A673 (cell line): ENCODE results near the gene SPINK9. TPM values are rescaled to one million over a fixed set of nuclear protein-coding genes. Genes with fewer than 3 reads are reported as not detected.

Experiments
- BruUV-seq: library from RNA; stranded (reverse); fragments of 400-500 nt; replicated peaks from 2 replicates; lab custom pipeline; 2021; lab: Mats Ljungman, UMichigan
- CTCF ChIA-PET: fragments of 300-600 bp; sonication (Branson Sonifier 250); formaldehyde crosslinking; loops from one replicate; lab custom pipeline; 2022; ENCODE audit warnings: antibody characterized with exemption; lab: Charles Lee
- POLR2A ChIA-PET: fragments of 300-600 bp; sonication (Branson Sonifier 250); formaldehyde crosslinking; loops from one replicate; lab custom pipeline; 2022; ENCODE audit warnings: antibody characterized with exemption; ENCODE audit not compliant: low non-redundant PET; lab: Charles Lee
- DNase-seq: peaks from one replicate; pipeline ENCODE4 v3.0.0-alpha.2; 2015; ENCODE audit warnings: low spot score
- H3K27ac ChIP-seq: fragments of 200-600 bp; sonication (generic); 2 replicates; pipeline ENCODE4 v1.5.1; 2016; ENCODE audit warnings: mixed run types, low read depth, mild to moderate bottlenecking, mixed read lengths, antibody characterized with exemption, low read length; ENCODE audit not compliant: poor library complexity, severe bottlenecking
- H3K27me3 ChIP-seq: fragments of 200-600 bp; sonication (generic); replicated peaks from 2 replicates; pipeline ENCODE4 v1.6.1; 2017; ENCODE audit warnings: mixed run types, low read depth, mild to moderate bottlenecking, mixed read lengths, antibody characterized with exemption, low read length; ENCODE audit not compliant: insufficient read depth, poor library complexity
- H3K36me3 ChIP-seq: fragments of 200-600 bp; sonication (generic); 2 replicates; pipeline ENCODE4 v1.6.1; 2016; ENCODE audit warnings: mixed run types, mild to moderate bottlenecking, mixed read lengths, antibody characterized with exemption, low read length; ENCODE audit not compliant: insufficient read depth, poor library complexity, severe bottlenecking
- H3K4me1 ChIP-seq: fragments of 200-600 bp; sonication (generic); 2 replicates; pipeline ENCODE4 v1.6.1; 2017; ENCODE audit warnings: mixed run types, mild to moderate bottlenecking, mixed read lengths, antibody characterized with exemption, low read length; ENCODE audit not compliant: insufficient read depth, poor library complexity, severe bottlenecking
- H3K4me3 ChIP-seq: fragments of 200-600 bp; sonication (generic); 2 replicates; pipeline ENCODE4 v1.5.1; 2016; ENCODE audit warnings: low read depth, mixed run types, mild to moderate bottlenecking, mixed read lengths, low read length; ENCODE audit not compliant: poor library complexity, severe bottlenecking
- H3K9me3 ChIP-seq: fragments of 200-600 bp; sonication (generic); 2 replicates; pipeline ENCODE4 v1.6.1; 2016; ENCODE audit warnings: mixed run types, low read depth, mild to moderate bottlenecking, mixed read lengths, antibody characterized with exemption, low read length; ENCODE audit not compliant: poor library complexity, severe bottlenecking
- EZH2 ChIP-seq: fragments of 200-600 bp; sonication (generic); IDR thresholded peaks from 2 replicates; pipeline ENCODE4 v1.6.1; 2017; ENCODE audit warnings: borderline replicate concordance, low read depth, mild to moderate bottlenecking, mixed read lengths, antibody characterized with exemption, low read length; ENCODE audit not compliant: poor library complexity, severe bottlenecking
- intact Hi-C: fragments of 100-400 bp; cut with micrococcal nuclease; formaldehyde crosslinking; loops from one replicate; pipeline ENCODE4 v1.10.0; 2022; ENCODE audit not compliant: unreplicated experiment
- total RNA-seq: library from RNA; stranded (reverse); gene quantifications from 2 replicates; pipeline ENCODE4 v1.2.3, GENCODE V29; 2021
- TF ChIP-seq, protein P1 (sequence below): fragments of 300-800, 200-600 bp; sonication (generic); conservative IDR thresholded peaks from 2 replicates; pipeline ENCODE4 v1.5.1; 2017; ENCODE audit warnings: low read depth, mild to moderate bottlenecking, antibody characterized with exemption, low read length, moderate library complexity, mixed read lengths

SPINK9 gene
- total RNA-seq, 1 experiment from 2014 or later = not detected

DNA sequence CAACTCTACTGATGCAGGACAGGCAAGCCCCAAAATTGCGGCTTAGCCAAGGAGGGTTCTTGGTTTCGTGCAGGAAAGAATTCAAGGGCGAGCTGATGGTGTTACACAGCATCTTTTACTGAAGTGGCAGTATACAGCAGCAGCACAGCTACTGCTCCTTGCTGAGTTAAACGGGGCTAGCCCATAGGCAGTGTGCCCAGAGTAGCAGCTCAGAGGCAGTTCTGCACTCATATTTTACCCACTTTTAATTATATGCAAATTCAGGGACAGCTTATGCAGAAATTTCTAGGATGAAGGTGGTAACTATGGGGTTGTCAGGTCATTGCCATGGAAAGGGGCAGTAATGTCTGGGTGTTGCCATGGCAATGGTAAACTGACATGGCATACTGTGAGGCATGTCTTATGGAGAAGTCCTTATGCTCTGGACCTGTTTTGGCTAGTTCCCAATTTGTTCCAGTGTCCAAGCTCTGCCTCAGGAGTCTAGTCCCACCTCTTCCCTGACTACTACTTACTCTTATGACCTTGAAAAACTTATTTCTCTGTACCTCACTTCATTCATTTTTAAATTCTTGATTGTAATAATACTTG is 2.0 kb upstream of the SPINK9 start:
- no TSS peak for BruUV-seq
- no peak overlapping the region for H3K27ac ChIP-seq
- H3K9me3 ChIP-seq = no peaks in the 10 kb centered on the region
- POLR2A ChIA-PET = no interaction called here
- no peaks in the 10 kb centered on the region for H3K36me3 ChIP-seq
- TF ChIP-seq, protein P1, sequence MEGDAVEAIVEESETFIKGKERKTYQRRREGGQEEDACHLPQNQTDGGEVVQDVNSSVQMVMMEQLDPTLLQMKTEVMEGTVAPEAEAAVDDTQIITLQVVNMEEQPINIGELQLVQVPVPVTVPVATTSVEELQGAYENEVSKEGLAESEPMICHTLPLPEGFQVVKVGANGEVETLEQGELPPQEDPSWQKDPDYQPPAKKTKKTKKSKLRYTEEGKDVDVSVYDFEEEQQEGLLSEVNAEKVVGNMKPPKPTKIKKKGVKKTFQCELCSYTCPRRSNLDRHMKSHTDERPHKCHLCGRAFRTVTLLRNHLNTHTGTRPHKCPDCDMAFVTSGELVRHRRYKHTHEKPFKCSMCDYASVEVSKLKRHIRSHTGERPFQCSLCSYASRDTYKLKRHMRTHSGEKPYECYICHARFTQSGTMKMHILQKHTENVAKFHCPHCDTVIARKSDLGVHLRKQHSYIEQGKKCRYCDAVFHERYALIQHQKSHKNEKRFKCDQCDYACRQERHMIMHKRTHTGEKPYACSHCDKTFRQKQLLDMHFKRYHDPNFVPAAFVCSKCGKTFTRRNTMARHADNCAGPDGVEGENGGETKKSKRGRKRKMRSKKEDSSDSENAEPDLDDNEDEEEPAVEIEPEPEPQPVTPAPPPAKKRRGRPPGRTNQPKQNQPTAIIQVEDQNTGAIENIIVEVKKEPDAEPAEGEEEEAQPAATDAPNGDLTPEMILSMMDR = no peak
- no peak for TF ChIP-seq EZH2
- no peak overlapping the region for H3K4me3 ChIP-seq
- intact Hi-C loops = no loop called here
- no peak for DNase-seq
- CTCF ChIA-PET = no interaction called here
- H3K27me3 ChIP-seq = no peaks in the 10 kb centered on the region
- H3K4me1 ChIP-seq = no peaks in the 10 kb centered on the region

DNA sequence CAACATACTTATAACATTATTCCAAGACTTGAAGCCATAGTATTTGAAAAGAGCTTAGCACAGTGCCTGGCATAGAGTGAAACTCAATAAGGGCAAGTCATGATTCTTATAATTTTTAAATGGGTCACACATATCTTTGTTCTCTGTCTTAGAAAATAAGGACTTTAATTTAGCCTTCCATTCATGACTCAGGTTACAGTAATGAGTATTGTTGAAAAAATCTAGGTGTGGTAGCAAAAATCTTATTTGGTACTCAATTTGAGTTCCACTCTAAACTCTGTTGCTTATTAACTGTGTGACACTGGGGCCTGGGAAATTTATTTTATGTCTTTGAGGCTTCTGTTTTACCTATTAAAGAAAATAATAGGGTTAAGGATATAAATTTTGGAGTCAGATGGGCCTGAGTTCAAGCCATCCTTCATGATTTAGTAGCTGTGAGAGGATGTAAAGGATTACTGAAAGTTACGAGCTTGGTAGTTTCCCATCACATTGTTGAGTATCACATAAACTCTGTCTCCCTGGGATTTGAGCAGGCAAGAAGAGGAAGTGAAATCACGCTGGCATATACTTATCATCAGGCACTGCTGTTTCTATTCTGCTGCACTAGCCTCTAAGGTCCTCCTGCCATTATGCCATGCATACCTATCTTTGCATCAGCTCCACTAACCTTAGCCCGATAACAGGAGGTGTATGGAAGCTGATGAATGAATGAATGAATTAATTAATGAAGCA is 1.5 kb downstream of the SPINK9 start:
- no peak for TF ChIP-seq EZH2
- TF ChIP-seq, protein P1 = no peak
- POLR2A ChIA-PET = no interaction called here
- intact Hi-C loops = no loop called here
- no peaks in the 10 kb centered on the region for H3K27me3 ChIP-seq
- H3K4me1 ChIP-seq = no peaks in the 10 kb centered on the region
- no peak overlapping the region for H3K4me3 ChIP-seq
- no peaks in the 10 kb centered on the region for H3K9me3 ChIP-seq
- H3K36me3 ChIP-seq = no peaks in the 10 kb centered on the region
- BruUV-seq = no TSS peak
- no peak for DNase-seq
- no peak overlapping the region for H3K27ac ChIP-seq
- CTCF ChIA-PET = no interaction called here

DNA sequence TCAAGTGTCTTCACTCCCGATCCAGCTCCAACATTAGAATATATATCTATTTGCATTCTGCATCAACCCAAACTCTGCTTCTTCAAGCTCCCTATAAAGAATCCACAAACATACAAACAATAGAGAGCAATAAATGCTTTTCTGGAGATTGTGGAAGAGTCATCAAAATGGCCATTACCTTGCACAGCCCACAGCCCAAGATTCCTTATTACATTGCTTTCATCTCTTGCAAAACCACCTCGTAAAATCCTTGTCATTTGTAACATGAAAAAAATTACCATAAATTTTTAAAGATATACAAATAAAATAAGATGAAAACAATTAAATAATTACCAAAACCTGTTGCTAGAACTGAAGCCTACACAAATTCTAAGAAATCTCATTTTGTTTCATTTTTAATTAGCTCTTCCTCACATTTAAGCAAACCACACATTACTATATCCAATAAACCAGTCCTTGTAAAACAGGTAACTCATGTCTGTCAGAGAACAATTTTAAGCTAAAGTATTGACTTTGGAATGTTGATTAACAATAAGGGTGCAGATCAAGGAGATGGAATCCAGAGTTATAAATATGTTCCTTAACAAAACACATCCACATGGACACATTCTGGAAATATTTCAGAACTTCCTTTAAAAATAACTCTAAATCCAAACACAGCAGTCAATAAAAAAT is 7.1 kb downstream of the SPINK9 start:
- Histone ChIP-seq H3K4me1 (no peaks in the 10 kb centered on the region), H3K9me3 (no peaks in the 10 kb centered on the region), H3K27ac (no peak overlapping the region), H3K27me3 (peaks cover 3% of the 10 kb centered on the region), H3K4me3 (no peak overlapping the region), H3K36me3 (no peaks in the 10 kb centered on the region)
- DNase-seq = no peak
- no TSS peak for BruUV-seq
- ChIA-PET POLR2A (no interaction called here), CTCF (no interaction called here)
- intact Hi-C loops = no loop called here
- no peak for TF ChIP-seq EZH2
- TF ChIP-seq, protein P1 = no peak
